ENCODE data around the gene SV2C. TPM values are rescaled to one million over a fixed set of nuclear protein-coding genes. Genes with fewer than 3 reads are reported as not detected.

SV2C gene
- total RNA-seq, 1 experiment from 2014 or later = not detected

GRCh38 chr5:76384189-76384588, 301.0 kb downstream of the SV2C start:
- CTCF ChIA-PET = no interaction called here
- no peak overlapping the region for H3K27ac Mint-ChIP-seq (ENCODE audit: low read depth, unreplicated experiment)
- no peak for DNase-seq (ENCODE audit: unreplicated experiment)
- no peak overlapping the region for H3K4me3 Mint-ChIP-seq (ENCODE audit: unreplicated experiment)
- TF ChIP-seq CTCF (IDR thresholded peaks at IDR 0.05; ENCODE audit: unreplicated experiment) = no peak
- H3K4me1 Mint-ChIP-seq (ENCODE audit: insufficient read depth, unreplicated experiment) = no peaks in the 10 kb centered on the region
- no peaks in the 10 kb centered on the region for H3K36me3 Mint-ChIP-seq (ENCODE audit: insufficient read depth, unreplicated experiment)
- H3K27me3 Mint-ChIP-seq (ENCODE audit: insufficient read depth, unreplicated experiment) = no peaks in the 10 kb centered on the region
- no peaks in the 10 kb centered on the region for H3K9me3 Mint-ChIP-seq (ENCODE audit: unreplicated experiment)
- BruUV-seq (replicated peaks) = no TSS peak
- intact Hi-C loops (cut with micrococcal nuclease) = no loop called here
- POLR2A ChIA-PET = interaction anchor here (1.0 kb wide), 1 partner anchor 12 kb away, joined by 4 read pairs; no protein-coding TSS in a partner anchor

GRCh38 chr5:76384705-76385104, 301.5 kb downstream of the SV2C start:
- intact Hi-C loops (cut with micrococcal nuclease) = no loop called here
- Mint-ChIP-seq H3K9me3 (ENCODE audit: unreplicated experiment) (no peaks in the 10 kb centered on the region), H3K4me3 (ENCODE audit: unreplicated experiment) (no peak overlapping the region), H3K27ac (ENCODE audit: low read depth, unreplicated experiment) (no peak overlapping the region), H3K36me3 (ENCODE audit: insufficient read depth, unreplicated experiment) (no peaks in the 10 kb centered on the region), H3K27me3 (ENCODE audit: insufficient read depth, unreplicated experiment) (no peaks in the 10 kb centered on the region), H3K4me1 (ENCODE audit: insufficient read depth, unreplicated experiment) (no peaks in the 10 kb centered on the region)
- POLR2A ChIA-PET = interaction anchor here (1.0 kb wide), 1 partner anchor 12 kb away, joined by 4 read pairs; no protein-coding TSS in a partner anchor
- no peak for DNase-seq (ENCODE audit: unreplicated experiment)
- no peak for TF ChIP-seq CTCF (IDR thresholded peaks at IDR 0.05; ENCODE audit: unreplicated experiment)
- CTCF ChIA-PET = no interaction called here
- BruUV-seq (replicated peaks) = no TSS peak

GRCh38 chr5:76385540-76385939, 302.4 kb downstream of the SV2C start:
- no peak overlapping the region for H3K27ac Mint-ChIP-seq (ENCODE audit: low read depth, unreplicated experiment)
- H3K4me3 Mint-ChIP-seq (ENCODE audit: unreplicated experiment) = no peak overlapping the region
- no peak for DNase-seq (ENCODE audit: unreplicated experiment)
- POLR2A ChIA-PET = interaction anchor here (0.6 to 0.7 kb wide), 2 partner anchors 9 to 162 kb away, joined by 3 to 4 read pairs; no protein-coding TSS in a partner anchor
- intact Hi-C loops (cut with micrococcal nuclease) = no loop called here
- H3K27me3 Mint-ChIP-seq (ENCODE audit: insufficient read depth, unreplicated experiment) = no peaks in the 10 kb centered on the region
- no peak for TF ChIP-seq CTCF (IDR thresholded peaks at IDR 0.05; ENCODE audit: unreplicated experiment)
- no peaks in the 10 kb centered on the region for H3K36me3 Mint-ChIP-seq (ENCODE audit: insufficient read depth, unreplicated experiment)
- CTCF ChIA-PET = interaction anchor here (0.7 to 1.3 kb wide), 2 partner anchors 10 to 55 kb away, joined by 3 read pairs; no protein-coding TSS in a partner anchor
- H3K4me1 Mint-ChIP-seq (ENCODE audit: insufficient read depth, unreplicated experiment) = no peaks in the 10 kb centered on the region
- no peaks in the 10 kb centered on the region for H3K9me3 Mint-ChIP-seq (ENCODE audit: unreplicated experiment)
- BruUV-seq (replicated peaks) = no TSS peak

- H3K27ac Mint-ChIP-seq (ENCODE audit: low read depth, unreplicated experiment) = no peak overlapping the region
- ChIA-PET POLR2A (interaction anchor here (0.6 to 1.1 kb wide), 4 partner anchors 12 to 161 kb away, joined by 3 to 4 read pairs (median 3); no protein-coding TSS in a partner anchor), CTCF (interaction anchor here (0.8 to 1.3 kb wide), 4 partner anchors 9 to 196 kb away, joined by 3 read pairs; no protein-coding TSS in a partner anchor)
- peak; percentile 64 for DNase-seq (ENCODE audit: unreplicated experiment)
- no peaks in the 10 kb centered on the region for H3K9me3 Mint-ChIP-seq (ENCODE audit: unreplicated experiment)
- no peak for TF ChIP-seq CTCF (IDR thresholded peaks at IDR 0.05; ENCODE audit: unreplicated experiment)
- intact Hi-C loops (cut with micrococcal nuclease) = no loop called here
- no TSS peak for BruUV-seq (replicated peaks)
- H3K36me3 Mint-ChIP-seq (ENCODE audit: insufficient read depth, unreplicated experiment) = no peaks in the 10 kb centered on the region
- no peaks in the 10 kb centered on the region for H3K27me3 Mint-ChIP-seq (ENCODE audit: insufficient read depth, unreplicated experiment)
- no peak overlapping the region for H3K4me3 Mint-ChIP-seq (ENCODE audit: unreplicated experiment)
- H3K4me1 Mint-ChIP-seq (ENCODE audit: insufficient read depth, unreplicated experiment) = no peaks in the 10 kb centered on the region
Measured at GRCh38 chr5:76386360-76386759, 303.2 kb downstream of the SV2C start.
